CD4-positive, alpha-beta T cell treated with Interleukin-6 at 100 ng/mL for 8 hours (primary cell): Measurements from ENCODE around the gene LZIC.
A peak's percentile ranks its signal among the peaks of the same experiment; 100 is the strongest.
"Not testable (repeated sequence)": the region's sequence is repeated elsewhere in the genome, so short reads cannot be mapped to it uniquely, and the experiment has no call there.

Experiments
- DNase-seq: peaks from one replicate; pipeline ENCODE4 v3.0.0-alpha.2; 2020; ENCODE audit warnings: mixed read lengths, low spot score

LZIC gene

GRCh38 chr1:9942939-9943788 is at the start of gene LZIC, which contains the start of gene NMNAT1:
TSS of gene LZIC (minus strand) at chr1:9943391. CDS start at chr1:9936619, 6,772 bp downstream.
TSS of gene NMNAT1 (plus strand) at chr1:9943475. CDS start at chr1:9972074, 28,599 bp downstream.
- peak; percentile 85 for DNase-seq

GRCh38 chr1:9992910-9993309 is 49.7 kb upstream of the LZIC start:
- DNase-seq: no peak

- no peak for DNase-seq
These were observed 47.8 kb upstream of the LZIC start for GRCh38 chr1:9990944-9991343.

DNA sequence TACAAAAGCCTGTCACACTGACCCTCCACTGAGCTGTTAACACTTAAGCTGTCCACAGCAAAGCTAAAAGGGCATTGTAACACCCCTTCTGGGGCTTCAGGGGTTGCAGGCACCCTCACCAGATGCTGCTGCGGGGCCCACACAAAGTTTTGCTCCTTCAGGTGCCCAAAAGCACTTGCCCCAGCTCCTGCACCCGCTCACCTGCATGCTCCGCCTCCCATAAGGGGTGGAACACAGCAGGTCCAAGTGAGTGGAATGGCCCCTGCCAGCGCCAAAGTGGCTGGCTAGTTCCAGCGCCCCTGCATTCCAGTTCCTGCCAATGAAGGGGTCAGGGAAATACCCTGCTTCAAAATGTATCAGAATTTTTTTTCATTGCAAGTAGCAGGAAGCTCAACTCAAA is 46.6 kb upstream of the LZIC start:
- no peak for DNase-seq

DNA sequence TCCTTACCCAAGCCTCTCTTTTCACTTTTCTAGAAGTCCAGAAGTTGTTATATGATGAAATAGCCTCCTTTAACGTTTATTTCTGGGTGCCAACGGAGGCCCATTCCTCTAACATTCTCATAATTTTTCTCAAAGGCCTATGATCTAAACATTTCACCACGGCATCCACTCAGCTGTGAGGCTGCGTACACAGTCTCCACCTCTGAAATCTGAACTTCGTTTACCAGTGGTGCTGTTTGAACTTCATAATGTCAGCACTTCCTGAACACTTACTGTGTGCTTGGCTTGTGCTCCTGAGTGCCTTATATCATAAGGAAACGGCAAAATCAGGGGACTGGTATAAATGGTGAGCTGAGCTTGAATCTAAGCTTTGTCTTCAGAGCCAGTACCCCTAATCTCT is 41.8 kb upstream of the LZIC start:
- no peak for DNase-seq

DNA sequence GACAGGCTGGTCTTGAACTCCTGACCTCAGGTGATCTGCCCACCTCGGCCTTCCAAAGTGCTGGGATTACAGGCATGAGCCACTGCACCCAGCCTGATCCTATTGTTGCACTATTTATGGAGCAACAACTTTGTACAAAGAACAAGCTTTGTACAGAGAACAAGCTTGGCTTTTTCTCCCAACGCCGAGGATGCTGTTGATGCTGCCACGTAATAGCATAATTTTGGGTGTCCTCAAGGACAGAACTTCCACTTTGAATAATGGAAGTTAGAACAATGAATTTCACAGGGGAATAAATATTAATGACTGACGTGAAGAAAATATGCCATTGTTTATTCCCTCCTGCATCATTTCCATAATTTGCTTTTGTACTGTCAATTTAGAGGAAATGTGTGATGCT is 41.1 kb upstream of the LZIC start:
- DNase-seq: no peak

DNA sequence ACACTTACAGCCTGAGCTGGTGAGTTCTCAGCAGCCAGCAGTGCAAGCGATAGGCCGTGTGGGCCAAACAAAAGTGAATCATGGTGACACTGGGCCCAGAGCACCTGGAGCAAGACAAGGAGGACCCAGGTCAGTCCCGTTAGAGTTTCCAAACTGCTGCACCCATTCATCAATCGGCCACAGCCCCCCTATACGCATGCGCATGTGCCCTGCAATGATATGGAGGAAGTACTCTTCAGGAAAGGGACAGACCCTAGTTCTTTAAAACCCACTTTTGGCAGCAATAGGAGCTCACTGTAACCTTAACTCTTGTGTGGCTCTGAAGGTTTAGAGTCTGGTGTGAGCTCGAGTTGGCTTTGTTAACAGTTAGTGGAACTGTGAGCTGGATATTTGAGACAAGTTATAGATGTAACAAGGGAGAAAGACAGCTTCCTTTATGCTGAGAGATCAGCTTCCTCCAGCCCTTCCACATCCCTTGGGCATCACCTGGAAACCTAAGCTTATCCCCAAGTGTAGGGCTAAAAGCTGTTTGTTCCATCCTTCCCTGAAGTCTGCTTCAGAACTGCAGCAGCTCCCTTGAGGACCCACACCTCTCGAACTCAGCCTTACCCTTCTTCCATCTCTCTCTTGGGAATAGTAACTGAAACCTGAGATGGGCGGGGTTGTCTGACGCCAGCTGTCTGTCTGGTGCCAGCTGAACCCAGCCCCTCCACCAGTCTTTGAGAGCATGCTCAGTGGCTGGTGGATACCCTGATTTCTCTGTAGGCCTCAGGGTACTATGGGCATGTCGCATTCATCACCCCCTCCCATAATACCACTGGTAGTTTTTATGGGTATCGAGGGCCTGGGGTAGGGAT is 17.7 kb upstream of the LZIC start:
- DNase-seq: no peak

GRCh38 chr1:9960011-9960410 is 16.8 kb upstream of the LZIC start:
- no peak for DNase-seq

DNA sequence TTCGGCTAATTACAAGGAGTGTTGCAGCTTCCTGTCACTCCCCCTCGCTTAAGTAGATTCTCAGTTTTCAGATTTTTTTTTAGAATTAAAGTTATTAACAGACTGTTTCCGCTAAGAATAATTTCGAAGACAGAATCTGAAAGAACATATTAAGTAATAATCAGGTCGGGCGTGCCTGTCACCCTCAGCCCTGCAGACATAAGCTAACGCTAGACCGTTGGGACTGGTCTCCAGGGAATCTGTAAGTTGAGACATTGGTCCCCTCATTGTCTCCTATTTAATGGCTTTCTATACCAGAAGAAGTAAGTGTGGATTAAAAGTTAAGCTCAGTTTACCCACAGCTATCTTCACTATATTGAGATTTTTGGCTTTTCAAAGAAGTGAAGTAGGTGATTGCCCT is 14.5 kb upstream of the LZIC start:
- no peak for DNase-seq

- no peak for DNase-seq
These were observed 3.1 kb upstream of the LZIC start for GRCh38 chr1:9946315-9946714.

- DNase-seq: peak; percentile 19
These were observed 722 bp downstream of the LZIC start for GRCh38 chr1:9942399-9942938.

DNA sequence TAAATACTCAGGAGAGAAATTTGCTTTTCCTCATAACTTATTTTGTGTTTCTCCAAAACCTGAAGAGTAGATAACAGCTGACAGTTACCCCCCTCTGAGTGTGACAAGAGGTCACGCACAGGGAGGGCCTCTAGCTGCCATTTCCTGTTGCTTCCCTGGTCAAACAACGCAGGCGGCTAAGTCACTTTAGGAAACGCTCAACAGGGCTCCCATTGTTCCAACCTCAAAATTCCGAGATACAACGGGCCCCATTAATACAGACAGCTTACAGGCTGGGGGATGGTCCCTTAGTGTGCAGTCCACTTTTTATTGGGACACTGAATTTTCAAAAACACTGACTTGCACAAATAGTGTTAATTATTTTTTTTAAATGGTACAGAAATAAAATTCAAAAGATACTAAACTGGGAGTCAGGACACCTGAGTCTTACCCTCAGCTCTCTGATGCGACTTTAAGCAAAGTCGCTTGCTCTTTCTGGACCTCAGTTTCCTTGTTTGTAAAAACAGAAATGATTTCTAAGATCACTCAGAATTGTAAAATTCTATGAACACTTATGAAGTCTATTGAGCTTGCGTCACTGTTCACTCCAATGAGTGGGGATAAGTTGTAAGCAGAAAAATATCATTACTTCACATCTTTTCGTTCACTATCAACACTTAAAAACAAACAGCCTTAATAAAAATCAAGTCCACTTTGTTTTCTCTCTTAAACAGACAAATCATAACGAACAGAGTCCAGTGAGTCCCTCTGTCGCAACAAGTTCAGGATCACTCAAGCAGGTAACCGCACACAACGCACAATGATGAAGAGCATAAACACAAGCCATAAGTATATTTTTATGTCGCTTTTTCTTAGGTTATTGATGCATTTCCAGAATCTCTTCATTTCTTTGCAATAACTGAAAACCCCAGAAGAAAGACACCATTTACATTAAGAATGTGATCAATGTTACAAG is 13.5 kb downstream of the LZIC start:
- DNase-seq: no peak

DNA sequence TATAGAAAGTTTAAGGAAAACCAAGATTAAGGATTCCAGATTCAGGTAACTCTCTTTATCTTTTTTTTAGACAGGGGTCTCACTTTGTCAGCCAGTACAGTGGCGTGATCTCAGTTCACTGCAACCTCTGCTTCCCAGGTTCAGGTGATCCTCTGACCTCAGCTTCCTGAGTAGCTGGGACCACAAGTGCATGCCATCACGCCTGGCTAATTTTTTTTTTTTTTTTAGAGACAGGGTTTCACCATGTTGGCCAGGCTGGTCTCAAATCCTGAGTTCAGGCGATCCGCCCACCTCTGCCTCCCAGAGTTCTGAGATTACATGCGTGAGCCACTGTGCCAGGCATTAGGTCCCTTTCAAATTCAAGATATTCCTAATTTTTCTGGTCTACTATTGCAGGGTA is 15.9 kb downstream of the LZIC start:
- no peak for DNase-seq

- DNase-seq: no peak
These were observed 20.8 kb downstream of the LZIC start for GRCh38 chr1:9922342-9922741.

DNA sequence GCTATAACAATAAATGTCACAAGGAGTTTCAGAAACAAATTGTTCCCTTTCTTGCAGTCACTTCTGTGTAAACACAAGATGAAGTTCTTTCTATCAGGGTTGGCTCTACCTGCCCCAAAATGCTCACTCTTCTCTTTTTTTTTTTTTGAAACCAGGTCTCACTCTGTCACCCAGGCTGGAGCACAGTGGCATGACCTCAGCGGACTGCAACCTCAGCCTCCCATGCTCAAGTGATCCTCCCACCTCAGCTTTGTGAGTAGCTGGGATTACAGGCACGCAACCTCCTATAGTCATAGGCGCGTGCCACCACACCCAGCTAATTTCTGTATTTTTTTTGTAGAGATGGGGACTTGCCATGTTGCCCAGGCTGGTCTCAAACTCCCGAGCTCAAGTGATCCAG is 22.6 kb downstream of the LZIC start:
- no peak for DNase-seq

DNA sequence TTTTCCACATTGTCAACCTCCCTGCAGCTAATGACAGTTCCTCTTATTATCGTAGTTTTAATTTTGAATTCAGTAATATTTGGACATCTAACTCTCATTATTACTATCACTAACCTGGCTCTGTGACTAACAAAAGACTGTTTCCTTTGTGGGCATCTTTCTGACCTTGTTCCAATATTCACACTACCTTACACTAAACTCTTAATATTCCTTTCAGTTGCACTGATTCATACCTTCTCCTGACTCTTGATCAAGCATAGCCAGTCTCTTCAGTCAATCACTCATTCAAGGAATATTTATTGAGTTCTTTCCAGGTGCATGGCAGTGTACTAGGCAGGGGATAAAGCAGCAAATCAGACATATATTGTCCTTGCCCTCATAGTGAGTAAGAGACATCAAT is 25.3 kb downstream of the LZIC start:
- no peak for DNase-seq

DNA sequence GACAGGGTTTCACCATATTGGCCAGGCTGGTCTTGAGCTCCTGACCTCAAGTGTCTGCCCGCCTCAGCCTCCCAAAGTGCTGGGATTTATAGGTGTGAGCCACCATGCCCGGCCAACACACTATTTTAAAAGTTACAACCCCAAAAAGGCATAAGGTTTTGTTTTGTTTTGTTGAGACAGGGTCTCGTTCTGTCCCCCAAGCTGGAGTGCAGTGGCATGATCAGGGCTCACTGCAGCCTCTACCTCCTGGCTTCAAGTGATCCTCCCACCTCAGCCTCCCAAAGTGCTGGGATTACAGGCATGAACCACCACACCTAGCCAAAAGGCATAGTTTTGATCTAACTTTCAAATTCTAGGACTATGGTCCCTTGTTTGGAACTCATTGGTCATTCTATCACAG is 25.7 kb downstream of the LZIC start:
- DNase-seq: not testable (repeated sequence)

DNA sequence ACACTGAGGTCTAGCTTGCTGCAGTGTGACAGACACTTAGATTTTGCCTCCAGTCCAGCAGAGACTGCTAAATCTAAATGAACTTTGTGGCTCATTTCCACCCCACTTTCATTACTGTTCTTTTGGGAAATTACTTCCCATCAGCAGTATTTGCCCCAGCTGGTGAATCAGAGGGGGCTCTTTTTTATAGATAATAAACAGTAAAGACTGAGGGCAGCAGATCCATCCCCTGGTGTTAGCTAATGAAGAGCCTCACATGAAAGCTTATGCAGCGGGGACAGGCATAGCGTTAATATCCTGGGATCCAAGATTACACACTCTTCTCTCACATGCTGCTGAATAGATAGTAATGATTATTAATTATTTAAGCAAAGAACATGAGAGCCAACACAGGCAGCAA is 26.7 kb downstream of the LZIC start:
- no peak for DNase-seq

GRCh38 chr1:9914610-9914937 is 28.6 kb downstream of the LZIC start:
- no peak for DNase-seq

DNA sequence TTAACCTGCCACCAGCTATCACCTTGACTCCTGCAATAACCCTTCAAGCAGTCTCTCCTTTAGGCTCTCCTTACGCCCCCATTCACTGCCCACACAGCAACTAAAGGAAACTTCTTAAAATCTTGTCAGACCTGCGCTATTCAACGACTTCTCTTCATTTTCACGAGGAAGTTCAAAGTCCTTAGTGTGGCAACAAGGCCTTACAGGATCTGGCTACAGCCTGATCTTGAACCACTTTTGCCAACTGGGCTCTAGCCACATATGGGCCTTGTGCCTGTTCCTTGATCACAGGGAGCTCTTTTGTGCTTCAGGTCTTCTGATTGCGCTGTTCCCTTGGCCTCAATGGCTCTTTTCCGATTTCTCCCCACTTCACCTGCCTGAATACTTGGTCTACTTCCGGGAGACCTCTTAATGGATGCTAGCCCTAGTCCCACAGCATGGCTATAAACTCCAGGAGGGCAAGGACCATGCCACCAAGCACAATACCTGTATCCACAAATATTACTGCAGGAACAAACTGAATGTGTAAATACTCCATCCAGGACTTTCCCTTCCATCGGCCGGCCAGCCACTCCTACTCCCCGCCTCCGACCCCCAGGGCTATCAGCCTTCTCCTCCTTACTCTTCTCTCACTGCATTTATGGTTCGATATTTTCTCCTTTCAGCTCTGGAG is 30.8 kb downstream of the LZIC start:
- no peak for DNase-seq
